Bronchial epithelial cell (primary cell): Measurements from ENCODE around the gene QSER1. TPM values are rescaled to one million over a fixed set of nuclear protein-coding genes. Genes with fewer than 3 reads are reported as not detected.
"Not testable (repeated sequence)": the region's sequence is repeated elsewhere in the genome, so short reads cannot be mapped to it uniquely, and the experiment has no call there.

Source experiments
- DNase-seq: peaks from one replicate; pipeline ENCODE4 v3.0.0-alpha.2; 2010; ENCODE audit warnings: low read depth
- FAIRE-seq: peaks from 2 replicates; lab custom pipeline; 2011; peaks lifted over from hg19 to GRCh38; lab: Jason Lieb, UNC
- H3K27me3 ChIP-seq: 2 replicates; pipeline ENCODE4 v1.5.1; 2011; ENCODE audit warnings: low read length; ENCODE audit not compliant: control insufficient read depth, insufficient read depth
- H3K36me3 ChIP-seq: 2 replicates; pipeline ENCODE4 v1.5.1; 2011; ENCODE audit warnings: low read length; ENCODE audit not compliant: control insufficient read depth, insufficient read depth
- H3K4me3 ChIP-seq: 2 replicates; pipeline ENCODE4 v1.5.1; 2011; ENCODE audit warnings: mild to moderate bottlenecking, low read depth, low read length, control low read depth
- CTCF ChIP-seq: IDR thresholded peaks from 2 replicates; pipeline ENCODE4 v1.5.1; 2011; ENCODE audit warnings: mild to moderate bottlenecking, moderate library complexity, low read length, control low read depth, inconsistent platforms; ENCODE audit not compliant: insufficient read depth, severe bottlenecking
- total RNA-seq: library from RNA; depleted of rRNA; stranded (reverse); fragments of >200 nt; gene quantifications from 2 replicates; pipeline ENCODE4 v1.2.1, GENCODE V29; 2014

Gene QSER1
- total RNA-seq, 1 donor from 2014 or later: 11.1 TPM

- Histone ChIP-seq H3K4me3 (no peak overlapping the region), H3K36me3 (no peaks in the 10 kb centered on the region), H3K27me3 (no peaks in the 10 kb centered on the region)
- FAIRE-seq: no peak
- no peak for DNase-seq
- TF ChIP-seq CTCF: no peak
Observed at GRCh38 chr11:32921204-32921603, 28.6 kb downstream of the QSER1 start.

GRCh38 chr11:32931606-32932005 lies 39.0 kb downstream of the QSER1 start:
- TF ChIP-seq CTCF: no peak
- Histone ChIP-seq H3K36me3 (peaks cover 7% of the 10 kb centered on the region), H3K4me3 (no peak overlapping the region), H3K27me3 (no peaks in the 10 kb centered on the region)
- DNase-seq: no peak
- FAIRE-seq: no peak

- DNase-seq: no peak
- no peak for TF ChIP-seq CTCF
- peaks cover 7% of the 10 kb centered on the region for H3K36me3 ChIP-seq
Observed at GRCh38 chr11:32932196-32932595, 39.6 kb downstream of the QSER1 start.

GRCh38 chr11:32935462-32936029 lies 42.9 kb downstream of the QSER1 start:
- FAIRE-seq (no peak), DNase-seq (no peak)
- H3K4me3 ChIP-seq: no peak overlapping the region
- TF ChIP-seq CTCF: no peak
- H3K36me3 ChIP-seq: peaks cover 7% of the 10 kb centered on the region
- H3K27me3 ChIP-seq: no peaks in the 10 kb centered on the region

More at GRCh38 chr11:32932196-32932595, 39.6 kb downstream of the QSER1 start:
- H3K27me3 ChIP-seq: no peaks in the 10 kb centered on the region
- no peak overlapping the region for H3K4me3 ChIP-seq
- no peak for FAIRE-seq

- not testable (repeated sequence) for H3K27me3 ChIP-seq, H3K36me3 ChIP-seq, FAIRE-seq, H3K4me3 ChIP-seq, DNase-seq
Observed at GRCh38 chr11:32936178-32936577, 43.6 kb downstream of the QSER1 start.

GRCh38 chr11:32937283-32937682 lies 44.7 kb downstream of the QSER1 start:
- DNase-seq, FAIRE-seq, H3K36me3 ChIP-seq, H3K4me3 ChIP-seq, H3K27me3 ChIP-seq: not testable (repeated sequence)

GRCh38 chr11:32939046-32939445 lies 46.4 kb downstream of the QSER1 start:
- no peaks in the 10 kb centered on the region for H3K27me3 ChIP-seq
- DNase-seq (no peak), FAIRE-seq (no peak)
- H3K36me3 ChIP-seq: no peaks in the 10 kb centered on the region
- no peak for TF ChIP-seq CTCF
- no peak overlapping the region for H3K4me3 ChIP-seq
